Kidney epithelial cell (primary cell): ENCODE measurements around the gene ZNF256. TPM values are rescaled to one million over a fixed set of nuclear protein-coding genes. Genes with fewer than 3 reads are reported as not detected.

Source experiments
- DNase-seq: peaks from one replicate; pipeline ENCODE4 v3.0.0-alpha.2; 2010; ENCODE audit warnings: low read depth
- H3K27me3 ChIP-seq: 2 replicates; pipeline ENCODE4 v1.6.0; 2011; ENCODE audit warnings: low read length; ENCODE audit not compliant: control insufficient read depth, insufficient read depth
- H3K36me3 ChIP-seq: 2 replicates; pipeline ENCODE4 v1.5.1; 2011; ENCODE audit warnings: low read length; ENCODE audit not compliant: control insufficient read depth, insufficient read depth
- H3K4me3 ChIP-seq: 2 replicates; pipeline ENCODE4 v1.5.1; 2011; ENCODE audit warnings: low read depth, mild to moderate bottlenecking, control low read depth, low read length
- CTCF ChIP-seq: IDR thresholded peaks from 2 replicates; pipeline ENCODE4 v1.5.1; 2011; ENCODE audit warnings: mild to moderate bottlenecking, moderate library complexity, low read length, control low read depth, inconsistent platforms; ENCODE audit not compliant: insufficient read depth, poor library complexity, severe bottlenecking
- total RNA-seq: library from RNA; depleted of rRNA; stranded (reverse); fragments of >200 nt; gene quantifications from 2 replicates; pipeline ENCODE4 v1.2.3, GENCODE V29; 2015

ZNF256 gene
- total RNA-seq, 1 donor from 2014 or later = 3.1 TPM

GRCh38 chr19:57961785-57962184 lies 14.3 kb upstream of the ZNF256 start:
- Histone ChIP-seq H3K36me3 (no peaks in the 10 kb centered on the region), H3K4me3 (no peak overlapping the region), H3K27me3 (no peaks in the 10 kb centered on the region)
- TF ChIP-seq CTCF = no peak
- DNase-seq = no peak

- H3K27me3 ChIP-seq = no peaks in the 10 kb centered on the region
- no peak overlapping the region for H3K4me3 ChIP-seq
- no peaks in the 10 kb centered on the region for H3K36me3 ChIP-seq
- TF ChIP-seq CTCF = no peak
- DNase-seq = no peak
Measured at GRCh38 chr19:57954996-57955395, 7.5 kb upstream of the ZNF256 start.

GRCh38 chr19:57949702-57950101 lies 2.2 kb upstream of the ZNF256 start:
- Histone ChIP-seq H3K36me3 (no peaks in the 10 kb centered on the region), H3K27me3 (no peaks in the 10 kb centered on the region), H3K4me3 (no peak overlapping the region)
- no peak for DNase-seq
- no peak for TF ChIP-seq CTCF

- no peaks in the 10 kb centered on the region for H3K27me3 ChIP-seq
- TF ChIP-seq CTCF = no peak
- no peaks in the 10 kb centered on the region for H3K36me3 ChIP-seq
- H3K4me3 ChIP-seq = no peak overlapping the region
- DNase-seq = no peak
Measured at GRCh38 chr19:57949296-57949695, 1.8 kb upstream of the ZNF256 start.

- no peak for TF ChIP-seq CTCF
- Histone ChIP-seq H3K27me3 (no peaks in the 10 kb centered on the region), H3K4me3 (peak overlapping the region; percentile 90), H3K36me3 (no peaks in the 10 kb centered on the region)
- no peak for DNase-seq
Measured at GRCh38 chr19:57947088-57947418, 453 bp downstream of the ZNF256 start.

GRCh38 chr19:57946316-57946715 lies 1.2 kb downstream of the ZNF256 start:
- H3K4me3 ChIP-seq = no peak overlapping the region
- TF ChIP-seq CTCF = no peak
- no peaks in the 10 kb centered on the region for H3K27me3 ChIP-seq
- H3K36me3 ChIP-seq = no peaks in the 10 kb centered on the region
- no peak for DNase-seq
